Left ventricle myocardium inferior (tissue), 1 donor: ENCODE results near the gene ZNF80. TPM values are rescaled to one million over a fixed set of nuclear protein-coding genes. Genes with fewer than 3 reads are reported as not detected.

Experiments
- DNase-seq: peaks from one replicate; pipeline ENCODE4 v3.0.0-alpha.2; 2020
- H3K27ac ChIP-seq: fragments of 200-600 bp; replicated peaks from 2 replicates; pipeline ENCODE4 v1.8.0; 2021
- H3K27me3 ChIP-seq: fragments of 200-600 bp; 2 replicates; pipeline ENCODE4 v1.8.0; 2021; ENCODE audit warnings: low read depth
- H3K36me3 ChIP-seq: fragments of 200-600 bp; 2 replicates; pipeline ENCODE4 v1.8.0; 2021
- H3K4me1 ChIP-seq: fragments of 200-600 bp; 2 replicates; pipeline ENCODE4 v1.8.0; 2021
- H3K4me3 ChIP-seq: fragments of 200-600 bp; 2 replicates; pipeline ENCODE4 v1.8.0; 2021; ENCODE audit warnings: mild to moderate bottlenecking, moderate library complexity
- H3K9me3 ChIP-seq: fragments of 200-600 bp; replicated peaks from 2 replicates; pipeline ENCODE4 v1.8.0; 2021
- CTCF ChIP-seq: fragments of 200-600 bp; IDR thresholded peaks from 2 replicates; pipeline ENCODE4 v1.8.0; 2021; ENCODE audit warnings: antibody characterized with exemption, mild to moderate bottlenecking, borderline replicate concordance
- intact Hi-C: fragments of 100-400 bp; cut with micrococcal nuclease; formaldehyde crosslinking; loops from one replicate; pipeline ENCODE4 v1.11.0; 2022
- total RNA-seq: library from RNA; stranded (reverse); fragmentation: NEBNext Ultra II Directional; extraction: Animal tissue kit (Norgen Biotek cat#: 25700); gene quantifications from one replicate; pipeline ENCODE4 v1.2.1, GENCODE V29; 2021
- donor health status: DM: no; HTN: yes; CAD: no; lungs with severe emphysema.

Gene ZNF80
- total RNA-seq, 1 donor from 2014 or later, result not detected

DNA sequence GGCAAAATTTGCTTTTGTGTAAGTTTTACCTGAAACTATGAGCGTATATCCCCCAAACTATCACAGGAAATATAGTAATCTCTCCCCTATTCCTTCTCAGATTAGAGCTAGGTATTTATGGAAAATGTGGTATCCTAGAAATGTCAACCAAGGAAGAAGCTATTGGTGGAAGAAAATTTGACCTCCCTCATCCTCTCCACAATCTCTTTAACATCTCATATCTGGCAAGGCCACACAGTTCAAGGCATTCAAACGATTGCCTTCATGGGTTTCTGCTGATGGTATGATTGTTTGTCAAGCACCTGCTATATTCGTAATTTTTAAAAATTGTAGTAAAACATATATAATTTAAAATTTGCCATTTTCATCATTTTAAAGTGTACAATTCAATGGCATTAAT lies 31.0 kb downstream of the ZNF80 start:
- no peak for TF ChIP-seq CTCF
- intact Hi-C loops, result no loop called here
- no peak overlapping the region for H3K4me3 ChIP-seq
- DNase-seq, result no peak
- H3K4me1 ChIP-seq, result no peaks in the 10 kb centered on the region
- peaks cover 5% of the 10 kb centered on the region for H3K27me3 ChIP-seq
- no peaks in the 10 kb centered on the region for H3K9me3 ChIP-seq
- H3K27ac ChIP-seq, result no peak overlapping the region
- H3K36me3 ChIP-seq, result no peaks in the 10 kb centered on the region

DNA sequence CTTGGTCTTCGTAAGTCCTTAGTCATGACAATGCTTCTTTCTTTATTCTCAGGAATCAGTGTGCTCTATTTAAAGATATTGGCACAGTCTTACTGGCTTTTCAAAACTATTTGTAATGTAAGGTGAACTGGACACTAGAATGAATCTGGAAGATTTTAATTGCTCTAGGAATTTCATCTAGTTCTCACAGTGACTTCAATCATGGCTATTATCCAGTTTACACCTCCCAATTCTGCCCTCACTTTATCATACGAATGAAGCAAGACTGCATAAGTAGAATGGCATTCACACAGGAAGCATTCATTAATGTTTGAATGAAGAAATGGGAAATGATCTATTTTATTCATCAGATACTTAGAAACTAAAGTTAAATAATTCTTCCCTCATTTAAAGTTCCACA lies 31.8 kb downstream of the ZNF80 start:
- intact Hi-C loops, result no loop called here
- Histone ChIP-seq H3K27ac (no peak overlapping the region), H3K27me3 (peaks cover 5% of the 10 kb centered on the region), H3K36me3 (no peaks in the 10 kb centered on the region), H3K4me1 (no peaks in the 10 kb centered on the region), H3K4me3 (no peak overlapping the region), H3K9me3 (no peaks in the 10 kb centered on the region)
- TF ChIP-seq CTCF, result no peak
- no peak for DNase-seq

DNA sequence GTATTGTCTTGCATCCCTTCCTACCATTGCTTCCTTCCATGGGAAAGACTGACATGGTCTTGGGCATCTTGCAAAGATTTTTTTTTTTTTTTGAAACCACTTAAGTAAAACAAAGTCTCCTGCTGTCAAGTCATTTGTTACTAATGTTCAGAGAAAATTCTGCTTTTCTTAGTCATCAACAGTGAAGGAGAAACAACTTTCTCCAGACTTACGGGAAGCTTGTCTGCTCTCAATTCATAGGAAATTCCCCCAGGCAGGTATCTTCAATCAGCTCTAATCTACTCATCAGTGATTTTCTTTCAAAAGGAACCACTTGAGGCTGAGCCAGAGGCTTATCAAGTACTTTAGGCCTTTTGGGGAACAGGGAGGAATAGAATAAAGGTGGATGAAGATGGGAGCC lies 42.6 kb downstream of the ZNF80 start:
- intact Hi-C loops, result no loop called here
- H3K4me3 ChIP-seq, result no peak overlapping the region

DNA sequence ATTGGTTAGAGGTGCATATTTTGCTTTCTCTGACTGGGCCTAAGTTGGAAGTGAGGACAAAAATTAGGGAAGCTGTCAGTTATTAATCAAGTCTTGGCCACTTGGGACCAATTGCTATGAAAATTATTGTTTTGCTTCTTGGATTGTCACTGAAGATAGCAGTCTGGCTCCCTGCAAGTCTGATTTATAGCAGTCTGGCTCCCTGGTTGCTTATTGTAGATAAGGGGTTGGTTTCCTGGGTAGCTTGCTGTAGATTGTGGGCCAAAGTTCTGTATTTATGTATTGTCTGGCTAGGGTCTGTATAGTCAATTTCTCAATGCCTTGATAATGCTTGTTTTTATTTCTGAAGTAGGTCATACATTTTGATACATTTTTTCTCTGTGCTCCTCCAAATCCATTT lies 45.2 kb downstream of the ZNF80 start:
- no peaks in the 10 kb centered on the region for H3K9me3 ChIP-seq
- H3K4me3 ChIP-seq, result no peak overlapping the region
- H3K4me1 ChIP-seq, result no peaks in the 10 kb centered on the region
- TF ChIP-seq CTCF, result no peak
- H3K36me3 ChIP-seq, result no peaks in the 10 kb centered on the region
- H3K27me3 ChIP-seq, result peaks cover 7% of the 10 kb centered on the region
- intact Hi-C loops, result no loop called here
- DNase-seq, result no peak
- no peak overlapping the region for H3K27ac ChIP-seq

More for the DNA sequence above, 42.6 kb downstream of the ZNF80 start:
- no peak overlapping the region for H3K27ac ChIP-seq
- no peaks in the 10 kb centered on the region for H3K36me3 ChIP-seq
- no peaks in the 10 kb centered on the region for H3K27me3 ChIP-seq
- H3K9me3 ChIP-seq, result no peaks in the 10 kb centered on the region
- no peak for TF ChIP-seq CTCF
- no peaks in the 10 kb centered on the region for H3K4me1 ChIP-seq
- DNase-seq, result no peak

DNA sequence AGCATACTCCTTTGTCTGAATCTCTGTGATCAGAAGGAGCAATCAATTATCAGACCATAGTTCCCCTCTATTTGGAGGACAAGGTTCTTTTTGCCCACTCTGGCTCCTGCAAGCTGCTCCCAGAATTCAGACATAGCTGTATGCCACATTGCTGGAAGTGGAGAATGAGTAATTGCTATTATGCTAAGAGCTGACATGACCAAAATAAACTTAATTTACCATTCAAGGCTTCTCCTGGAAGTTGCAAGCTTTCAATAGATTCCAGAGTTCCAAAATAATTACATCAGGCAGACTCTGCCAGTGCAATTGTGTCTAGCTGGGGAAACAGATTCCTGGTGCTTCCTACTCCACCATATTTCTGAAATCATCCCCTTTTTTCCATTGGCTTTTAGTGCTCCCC lies 50.9 kb downstream of the ZNF80 start:
- H3K4me1 ChIP-seq, result no peaks in the 10 kb centered on the region
- H3K9me3 ChIP-seq, result peaks cover 25% of the 10 kb centered on the region
- no peak overlapping the region for H3K4me3 ChIP-seq
- no peak for TF ChIP-seq CTCF
- no peaks in the 10 kb centered on the region for H3K36me3 ChIP-seq
- no peak for DNase-seq
- peaks cover 8% of the 10 kb centered on the region for H3K27me3 ChIP-seq
- intact Hi-C loops, result no loop called here
- H3K27ac ChIP-seq, result no peak overlapping the region

Other genes starting within 250 kb of the ZNF80 start
- 0.77 TPM for gene CCDC191, start 181.1 kb downstream of the ZNF80 start, total RNA-seq
- 4.1 TPM for gene QTRT2, start 180.8 kb downstream of the ZNF80 start, total RNA-seq
- not detected for gene DRD3, start 58.5 kb downstream of the ZNF80 start, total RNA-seq
- not detected for gene TIGIT, start 56.5 kb upstream of the ZNF80 start, total RNA-seq